ENCODE data around the gene AMZ1.

AMZ1 gene

DNA sequence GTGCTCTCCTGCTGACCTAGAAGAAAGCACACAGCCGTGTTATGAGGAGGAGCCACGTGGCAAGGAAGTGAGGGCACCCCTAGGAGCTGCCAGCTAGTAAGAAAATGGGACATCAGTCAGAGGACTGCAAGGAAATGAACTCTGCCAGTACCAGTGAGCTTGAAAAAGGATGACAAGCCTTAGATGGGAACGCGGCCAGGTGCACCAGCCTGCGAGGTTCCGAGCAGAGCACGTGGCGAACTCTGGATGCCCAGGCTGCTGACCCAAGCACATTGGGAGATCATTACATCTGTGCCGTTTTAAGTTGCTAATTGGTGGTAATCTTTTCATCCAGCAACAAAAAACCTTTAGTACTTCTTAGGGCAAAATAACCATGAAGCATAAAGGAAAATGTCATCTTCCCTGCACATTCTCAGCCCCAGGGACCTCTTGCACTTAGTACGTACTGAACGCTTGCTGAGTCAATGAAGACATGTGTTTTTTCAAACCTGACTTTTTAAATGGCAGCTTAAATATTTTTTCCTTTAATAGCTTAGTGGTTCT lies 69.4 kb downstream of the AMZ1 start:
- peak; percentile 46 for DNase-seq

DNA sequence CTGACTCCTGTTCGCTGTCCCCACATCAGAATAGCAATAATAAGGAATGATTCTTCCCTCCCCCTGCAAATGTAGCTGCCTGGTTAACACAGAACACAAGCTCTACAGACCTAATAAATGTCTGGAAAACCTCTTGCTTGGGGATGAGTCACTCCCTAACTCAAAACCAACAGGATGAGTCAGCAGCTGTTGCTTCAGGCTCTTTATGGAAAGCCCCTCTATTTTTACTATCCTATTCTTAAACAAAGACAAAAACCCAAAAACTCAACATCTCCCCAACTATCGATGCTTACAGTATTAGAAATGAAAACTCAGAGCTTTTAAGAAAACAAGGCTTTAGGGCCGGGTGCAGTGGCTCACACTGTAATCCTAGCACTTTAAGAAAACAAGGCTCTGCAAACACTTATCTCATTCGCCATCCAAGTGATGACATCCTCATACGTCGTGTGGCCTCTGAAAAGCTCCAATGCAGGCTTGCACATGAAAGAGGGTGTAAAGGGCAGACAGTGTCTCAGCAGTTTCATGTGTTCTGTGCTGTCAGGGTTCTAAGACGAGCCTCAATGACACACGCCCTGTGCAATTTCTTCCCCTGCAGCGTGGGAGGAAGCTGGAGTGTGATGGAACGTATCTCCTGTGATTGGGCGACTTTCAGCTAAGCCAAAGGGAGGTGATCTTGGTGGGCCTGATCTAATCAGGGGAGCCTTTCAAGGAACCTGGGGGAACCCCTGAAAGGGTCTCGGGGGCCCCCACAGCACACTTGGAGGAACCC lies 70.1 kb downstream of the AMZ1 start:
- DNase-seq = peak; percentile 15

DNA sequence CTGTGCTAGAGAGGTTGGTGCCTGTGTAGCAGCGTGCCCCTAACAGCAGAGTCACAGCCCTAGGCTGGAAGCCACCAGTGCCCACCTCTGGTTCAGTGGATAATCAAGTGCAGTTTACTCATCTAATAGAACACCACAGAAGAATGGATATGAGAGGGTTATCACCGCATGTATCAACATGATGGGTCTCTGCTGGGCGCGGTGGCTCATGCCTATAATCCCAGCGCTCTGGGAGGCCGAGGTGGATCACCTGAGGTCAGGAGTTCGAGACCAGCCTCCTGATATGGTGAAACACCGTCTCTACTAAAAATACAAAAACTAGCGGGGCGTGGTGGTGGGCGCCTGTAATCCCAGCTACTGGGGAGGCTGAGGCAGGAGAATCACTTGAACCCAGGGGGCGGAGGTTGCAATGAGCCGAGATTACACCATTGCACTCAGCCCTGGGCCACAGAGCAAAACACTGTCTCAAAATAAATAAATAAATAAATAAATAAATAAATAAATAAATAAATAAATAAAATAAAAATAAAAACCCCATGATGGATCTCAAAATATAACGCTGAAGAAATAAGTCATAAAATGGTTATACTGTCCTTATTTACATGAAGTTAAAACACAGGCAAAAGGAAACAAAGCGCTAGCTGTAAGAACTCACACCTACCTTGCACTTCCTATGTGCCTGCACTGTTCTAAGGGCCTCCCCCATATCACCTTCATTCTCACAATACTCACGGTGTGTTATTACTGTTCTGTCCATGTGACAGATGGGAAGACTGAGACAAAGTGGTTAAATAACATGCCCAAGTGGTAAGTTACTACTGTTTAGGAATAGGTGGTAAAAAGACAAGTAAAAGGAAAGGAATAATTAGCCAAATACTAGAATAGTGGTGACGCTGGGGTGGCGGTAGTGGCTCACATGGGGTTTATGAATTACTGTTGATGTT lies 70.9 kb downstream of the AMZ1 start:
- no peak for DNase-seq

DNA sequence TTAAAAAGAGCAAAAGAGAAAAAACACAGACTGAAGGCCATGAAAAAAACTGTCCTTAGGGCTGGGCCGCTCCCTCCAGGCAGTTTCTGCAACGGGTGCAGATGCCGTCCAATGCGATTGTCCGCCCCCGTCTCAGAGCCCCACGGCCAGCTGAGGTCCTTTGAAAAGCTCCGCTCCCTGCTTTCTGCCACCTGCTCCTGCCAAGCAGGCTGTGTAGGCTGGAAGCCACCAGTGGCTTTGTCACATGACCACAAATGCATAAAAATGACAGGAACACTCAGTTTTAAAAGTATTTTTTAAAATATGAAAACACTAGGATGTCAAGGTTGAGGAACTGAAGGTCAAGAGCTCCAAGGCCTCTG lies 71.7 kb downstream of the AMZ1 start:
- DNase-seq = peak; percentile 66

- peak; percentile 48 for DNase-seq
Observed at GRCh38 chr7:2760098-2760889, 72.3 kb downstream of the AMZ1 start.

- DNase-seq = no peak
Observed at GRCh38 chr7:2761131-2761624, 73.2 kb downstream of the AMZ1 start.

DNA sequence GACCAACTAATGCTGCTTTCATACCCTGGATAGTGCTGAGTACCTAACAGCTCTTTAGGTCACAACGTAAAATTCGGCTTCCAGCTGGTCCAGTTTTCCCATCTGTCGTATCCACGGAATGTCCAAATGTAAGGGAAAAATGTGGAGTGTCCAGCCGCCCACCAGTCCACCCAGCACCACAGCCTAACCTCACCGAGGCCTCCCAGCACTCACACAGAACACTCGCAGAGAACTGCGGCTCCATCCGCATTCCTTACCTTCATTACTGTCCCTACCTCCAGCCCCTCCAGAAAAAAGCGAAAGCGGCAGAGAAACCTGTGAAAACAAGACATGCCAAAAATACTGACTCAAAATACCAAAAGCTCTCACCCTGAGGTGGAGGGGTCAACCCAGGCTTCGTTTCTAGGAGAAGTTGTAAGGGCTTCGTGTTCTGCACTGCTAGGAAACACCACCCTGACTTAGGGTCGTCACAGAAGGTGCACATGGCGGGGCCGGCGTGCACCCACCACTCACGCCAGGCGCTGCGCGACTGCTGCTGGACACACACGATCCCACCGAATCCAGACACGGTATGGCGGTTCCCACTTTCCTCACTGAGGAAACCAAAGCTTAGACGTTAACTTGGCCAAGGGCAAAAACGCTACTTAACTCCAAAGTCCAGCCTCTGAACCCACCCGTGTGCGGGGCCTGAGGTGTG lies 73.9 kb downstream of the AMZ1 start:
- DNase-seq = no peak

DNA sequence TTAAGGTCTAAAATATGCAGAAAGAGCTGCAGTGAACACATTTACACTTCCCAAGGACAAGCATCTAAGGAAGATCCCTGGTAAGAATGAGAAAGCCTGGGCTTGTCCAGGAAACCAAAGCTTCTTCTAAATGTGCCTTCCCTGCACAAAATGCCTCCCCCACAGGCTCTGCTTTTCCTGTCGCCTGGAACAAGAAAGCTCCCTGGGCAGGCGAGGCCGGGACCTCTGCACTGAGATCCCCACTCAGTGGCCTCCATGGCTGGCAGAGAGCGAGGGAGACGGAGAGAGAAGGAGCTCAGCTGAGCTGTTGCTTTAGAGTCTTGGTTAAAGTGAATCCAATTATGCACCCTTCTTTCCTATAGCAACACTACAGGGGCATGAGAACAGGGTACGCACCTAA lies 75.6 kb downstream of the AMZ1 start:
- DNase-seq = no peak

GRCh38 chr7:2764621-2765020 lies 76.6 kb downstream of the AMZ1 start:
- peak; percentile 22 for DNase-seq
